NCI-H2196 (cell line): ENCODE results near the gene ATP6V1E1.
"Not testable (repeated sequence)": the region's sequence is repeated elsewhere in the genome, so short reads cannot be mapped to it uniquely, and the experiment has no call there.

Experiments
- DNase-seq: peaks from one replicate; lab custom pipeline; 2025; ENCODE audit not compliant: unreplicated experiment; lab: John Stamatoyannopoulos, UW

ATP6V1E1 gene

DNA sequence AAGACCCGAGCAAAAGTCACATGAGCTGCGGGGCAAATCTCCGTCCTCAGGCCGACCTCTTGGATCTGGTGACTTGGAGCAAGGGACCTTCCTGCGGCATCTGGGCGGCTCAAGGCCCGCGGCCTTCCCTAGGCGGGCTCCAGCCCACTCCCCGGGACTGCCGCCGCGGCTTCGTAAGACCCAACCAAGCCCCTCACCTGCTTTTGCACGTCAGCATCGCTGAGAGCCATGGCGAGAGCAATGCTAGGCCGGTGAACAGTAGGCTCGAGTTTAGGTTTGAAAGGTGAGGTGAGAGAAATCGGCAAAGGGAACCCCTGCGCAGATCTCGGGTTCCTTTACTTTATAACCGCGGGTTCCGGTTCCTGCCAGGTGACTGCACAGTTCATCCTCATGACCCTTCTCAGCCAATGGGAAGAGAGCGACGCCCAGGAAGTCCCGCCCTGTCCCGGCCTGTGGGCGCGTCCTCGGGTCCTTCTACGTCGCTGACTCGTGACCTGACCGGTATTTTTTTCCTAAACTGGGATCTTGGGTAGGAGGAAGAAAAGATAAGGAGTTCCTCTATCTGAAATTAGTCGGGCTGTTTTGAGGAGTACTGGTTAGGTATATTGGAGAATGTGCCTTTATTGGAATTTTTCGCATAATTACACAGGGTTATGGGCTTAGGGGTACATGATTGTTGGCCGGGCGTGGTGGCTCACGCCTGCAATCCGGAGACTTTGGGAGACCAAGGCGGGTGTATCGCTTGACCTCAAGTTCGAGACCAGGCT lies at the start of gene ATP6V1E1:
ATP6V1E1 (minus strand) TSS at position 344 of the 767 bp plus-strand sequence; CDS start at position 230, 114 bp downstream.
- peak; percentile 95 for DNase-seq

DNA sequence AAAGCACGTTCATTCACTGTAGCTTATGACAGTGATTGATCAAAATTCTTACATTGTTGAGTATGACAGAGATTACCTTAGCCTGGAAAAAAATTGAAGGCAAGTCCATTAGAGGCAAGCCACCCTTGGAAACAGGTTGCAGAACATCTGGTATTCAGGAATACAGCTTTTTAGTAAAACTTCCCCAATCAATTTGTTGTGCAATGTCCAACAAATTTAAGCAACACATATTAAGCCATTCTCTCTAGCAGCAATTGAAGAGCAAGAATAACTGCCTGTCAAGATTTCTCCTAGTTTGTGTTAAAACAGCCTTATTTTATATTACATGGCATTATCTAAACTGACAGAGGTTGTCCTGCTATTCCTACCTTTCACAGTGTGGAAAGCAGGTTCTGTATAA lies 47.0 kb upstream of the ATP6V1E1 start:
- DNase-seq = no peak

- DNase-seq = no peak
Measured at GRCh38 chr22:17674152-17674551, 45.6 kb upstream of the ATP6V1E1 start.

DNA sequence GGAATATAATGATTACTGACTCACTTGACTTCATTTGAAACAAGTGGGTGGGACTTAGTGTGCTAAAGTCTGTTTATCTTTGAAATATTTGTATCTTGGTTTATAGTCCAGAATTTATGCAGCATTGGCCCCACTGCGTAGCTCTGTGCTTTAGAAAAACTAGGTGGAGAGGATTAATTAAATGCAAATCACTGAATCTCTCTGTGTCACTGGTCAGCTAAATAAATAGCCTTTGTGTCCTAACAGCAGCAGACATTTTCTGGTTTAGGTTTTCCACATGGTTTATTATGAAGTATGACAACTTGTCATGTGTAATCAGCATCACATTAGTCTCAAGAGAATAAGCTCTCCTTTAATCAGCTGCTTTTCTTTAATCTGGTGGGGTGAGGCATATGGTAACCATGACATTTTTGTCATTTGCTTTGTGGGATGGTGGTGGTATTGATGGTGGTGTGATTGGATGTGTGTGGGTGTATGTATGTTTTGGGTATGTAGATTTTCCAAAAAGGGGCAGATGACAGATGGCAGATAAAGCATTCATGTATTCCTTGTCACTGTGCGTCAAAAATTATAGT lies 44.0 kb upstream of the ATP6V1E1 start:
- DNase-seq = no peak

GRCh38 chr22:17671521-17672092 lies 43.1 kb upstream of the ATP6V1E1 start:
- not testable (repeated sequence) for DNase-seq

GRCh38 chr22:17665854-17666253 lies 37.3 kb upstream of the ATP6V1E1 start:
- no peak for DNase-seq

- DNase-seq = no peak
Measured at GRCh38 chr22:17665248-17665647, 36.7 kb upstream of the ATP6V1E1 start.

DNA sequence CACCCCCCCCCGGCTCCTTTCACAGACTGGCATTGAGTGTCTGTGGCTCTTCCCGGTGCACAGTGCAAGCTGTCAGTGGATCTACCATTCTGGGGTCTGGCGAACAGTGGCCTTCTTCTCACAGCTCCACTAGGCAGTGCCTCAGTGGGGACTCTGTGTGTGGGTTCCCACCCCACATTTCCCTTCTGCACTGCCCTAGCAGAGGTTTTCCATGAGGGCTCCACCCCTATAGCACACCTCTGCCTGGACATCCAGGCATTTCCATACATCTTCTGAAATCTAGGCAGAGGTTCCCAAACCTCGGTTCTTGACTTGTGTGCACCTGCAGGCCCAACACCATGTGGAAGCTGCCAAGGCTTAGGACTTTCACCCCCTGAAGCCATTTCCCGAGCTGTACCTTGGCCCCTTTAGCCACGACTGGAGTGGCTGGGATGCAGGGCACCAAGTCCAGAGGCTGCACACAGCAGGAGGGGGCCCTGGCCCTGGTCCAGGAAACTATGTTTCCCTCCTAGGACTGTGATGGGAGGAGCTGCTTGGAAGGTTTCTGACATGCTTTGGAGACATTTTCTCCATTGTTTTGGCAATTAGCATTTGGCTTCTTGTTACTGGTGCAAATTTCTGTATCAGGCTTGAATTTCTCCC lies 36.0 kb upstream of the ATP6V1E1 start:
- DNase-seq = no peak

DNA sequence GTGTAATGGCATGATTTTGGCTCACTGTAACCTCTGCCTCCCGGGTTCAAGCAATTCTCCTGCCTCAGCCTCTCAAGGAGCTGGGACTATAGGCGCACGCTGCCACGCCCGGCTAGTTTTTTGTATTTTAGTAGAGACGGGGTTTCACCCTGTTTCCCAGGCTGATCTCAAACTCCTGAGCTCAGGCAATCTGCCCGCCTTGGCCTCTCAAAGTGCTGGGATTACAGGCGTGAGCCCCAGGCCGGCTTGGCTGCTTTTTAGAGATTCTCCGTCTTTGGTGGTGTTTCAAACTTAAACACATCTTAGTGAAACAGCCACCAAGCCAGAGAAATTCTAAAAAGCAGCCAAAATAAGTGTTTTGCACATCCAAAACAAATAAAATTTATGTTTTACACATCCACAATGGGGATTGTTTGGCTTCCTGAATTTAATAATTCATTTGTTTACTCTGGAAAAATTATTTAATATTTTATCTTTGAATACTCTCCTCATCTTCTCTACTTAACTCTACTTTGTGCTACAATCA lies 28.4 kb upstream of the ATP6V1E1 start:
- DNase-seq = no peak

GRCh38 chr22:17655289-17655688 lies 26.7 kb upstream of the ATP6V1E1 start:
- no peak for DNase-seq

DNA sequence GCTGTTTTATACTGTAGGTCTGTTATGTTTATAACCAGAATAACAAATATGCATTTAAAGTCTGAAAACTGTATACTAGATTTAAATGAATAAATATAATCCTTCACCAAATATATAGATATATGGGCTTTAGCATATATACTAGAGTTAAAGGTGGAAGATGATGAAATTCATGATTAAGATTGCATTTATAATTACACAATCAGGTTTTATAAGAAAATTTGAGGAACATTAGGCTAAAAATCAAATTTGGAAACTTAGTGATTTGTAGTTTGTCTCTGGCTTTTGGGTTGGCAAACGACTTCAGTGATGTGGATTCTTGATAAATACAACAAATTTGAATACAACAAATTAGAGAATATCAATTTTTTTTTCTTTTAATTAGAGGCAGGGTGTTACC lies 20.0 kb upstream of the ATP6V1E1 start:
- no peak for DNase-seq

DNA sequence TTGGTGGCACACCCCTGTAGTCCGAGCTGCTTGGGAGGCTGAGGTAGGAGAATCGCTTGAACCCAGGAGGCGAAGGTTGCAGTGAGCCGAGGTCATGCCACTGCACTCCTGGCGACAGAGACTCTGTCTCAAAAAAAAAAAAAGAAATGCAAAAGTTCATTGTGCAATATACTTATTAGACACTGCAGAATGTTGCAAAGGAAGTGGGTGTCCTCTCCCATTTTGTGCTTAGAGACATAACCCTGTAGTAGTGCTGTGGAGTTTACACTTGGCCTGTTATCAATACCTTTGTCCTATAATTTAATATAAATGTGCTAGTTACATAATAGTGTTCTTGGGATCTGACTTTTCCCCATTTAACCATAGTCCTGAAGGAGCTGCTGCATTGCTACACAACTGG lies 19.4 kb upstream of the ATP6V1E1 start:
- DNase-seq = no peak

- no peak for DNase-seq
Measured at GRCh38 chr22:17647452-17647851, 18.9 kb upstream of the ATP6V1E1 start.

GRCh38 chr22:17642357-17642756 lies 13.8 kb upstream of the ATP6V1E1 start:
- DNase-seq = not testable (repeated sequence)

DNA sequence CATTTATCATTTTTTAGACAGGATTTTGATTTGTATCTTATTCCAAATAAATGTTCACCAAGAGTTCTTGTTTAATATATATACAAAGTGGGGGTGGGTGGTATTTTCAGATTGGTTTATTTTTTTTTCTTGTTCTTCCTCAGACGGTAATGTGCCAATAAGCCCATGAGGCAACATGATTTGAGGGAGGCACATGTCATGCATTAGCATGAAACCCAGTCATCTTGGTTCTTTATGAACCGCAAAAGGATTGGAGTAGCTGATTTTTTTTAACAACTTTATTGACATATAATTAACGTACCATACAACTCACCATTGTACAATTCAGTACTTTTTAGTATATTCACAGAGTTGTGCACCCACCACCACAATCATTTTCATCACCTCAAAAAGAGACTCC lies 12.7 kb upstream of the ATP6V1E1 start:
- no peak for DNase-seq

- peak; percentile 35 for DNase-seq
Measured at GRCh38 chr22:17639247-17639741, 10.7 kb upstream of the ATP6V1E1 start.

DNA sequence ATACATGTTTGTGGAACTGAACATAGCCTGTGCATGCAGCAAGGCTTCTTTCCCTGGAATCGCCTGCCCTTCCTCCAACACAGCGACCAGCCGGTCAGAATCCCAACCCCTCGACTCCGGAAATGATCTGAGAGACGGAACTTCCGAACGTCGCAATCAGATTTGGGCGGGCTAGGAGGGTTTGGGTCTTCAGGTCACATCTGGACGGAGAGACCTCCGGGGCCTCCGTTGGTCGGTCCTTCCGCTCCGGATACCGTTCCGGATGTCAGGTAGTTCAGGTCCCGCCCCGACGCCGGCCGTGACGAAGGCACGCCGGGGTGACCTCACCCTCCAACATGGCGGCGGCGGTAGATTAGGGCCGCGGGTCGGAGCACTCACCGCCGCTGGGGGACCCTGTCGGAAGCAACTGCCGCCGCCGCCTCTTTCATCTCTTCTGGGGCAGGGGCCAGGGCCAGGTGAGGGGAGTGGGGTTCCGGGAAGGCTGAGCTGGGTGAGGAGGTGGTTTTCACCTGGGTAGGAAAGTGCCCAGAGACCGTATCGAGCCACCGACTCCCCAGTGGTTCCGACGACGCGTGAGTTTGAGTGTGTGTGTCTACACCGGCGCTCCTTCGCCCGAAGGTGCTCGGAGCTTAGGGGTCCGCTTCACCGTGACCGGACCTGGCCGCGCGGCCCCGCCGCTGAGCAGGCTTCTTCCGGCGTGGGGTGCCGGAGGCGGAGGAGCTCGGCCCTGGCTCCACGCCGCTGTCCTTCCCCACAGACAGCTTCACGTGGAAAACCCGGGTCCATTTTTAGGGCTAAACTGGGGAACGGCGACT lies 10.1 kb upstream of the ATP6V1E1 start, which contains the start of gene BCL2L13:
BCL2L13 (plus strand) TSS at position 326 of the 815 bp plus-strand sequence. CDS start 16,955 bp downstream, outside the sequence.
- peak; percentile 95 for DNase-seq

- DNase-seq = peak; percentile 59
Measured at GRCh38 chr22:17638182-17638431, 9.6 kb upstream of the ATP6V1E1 start.

GRCh38 chr22:17637490-17638181 lies 9.1 kb upstream of the ATP6V1E1 start:
- no peak for DNase-seq

- DNase-seq = not testable (repeated sequence)
Measured at GRCh38 chr22:17636850-17637249, 8.3 kb upstream of the ATP6V1E1 start.
